Renal cortical epithelial cell (primary cell): ENCODE data around the gene FAR2. TPM values are rescaled to one million over a fixed set of nuclear protein-coding genes. Genes with fewer than 3 reads are reported as not detected.
"Not testable (repeated sequence)": the region's sequence is repeated elsewhere in the genome, so short reads cannot be mapped to it uniquely, and the experiment has no call there.

Experiments
- DNase-seq: peaks from one replicate; pipeline ENCODE4 v3.0.0-alpha.2; 2011; ENCODE audit warnings: low read depth
- total RNA-seq: library from RNA; depleted of rRNA; stranded (reverse); fragments of >200 nt; gene quantifications from 2 replicates; pipeline ENCODE4 v1.2.3, GENCODE V29; 2014

The FAR2 gene
- total RNA-seq, 1 donor from 2014 or later = 1.6 TPM

DNA sequence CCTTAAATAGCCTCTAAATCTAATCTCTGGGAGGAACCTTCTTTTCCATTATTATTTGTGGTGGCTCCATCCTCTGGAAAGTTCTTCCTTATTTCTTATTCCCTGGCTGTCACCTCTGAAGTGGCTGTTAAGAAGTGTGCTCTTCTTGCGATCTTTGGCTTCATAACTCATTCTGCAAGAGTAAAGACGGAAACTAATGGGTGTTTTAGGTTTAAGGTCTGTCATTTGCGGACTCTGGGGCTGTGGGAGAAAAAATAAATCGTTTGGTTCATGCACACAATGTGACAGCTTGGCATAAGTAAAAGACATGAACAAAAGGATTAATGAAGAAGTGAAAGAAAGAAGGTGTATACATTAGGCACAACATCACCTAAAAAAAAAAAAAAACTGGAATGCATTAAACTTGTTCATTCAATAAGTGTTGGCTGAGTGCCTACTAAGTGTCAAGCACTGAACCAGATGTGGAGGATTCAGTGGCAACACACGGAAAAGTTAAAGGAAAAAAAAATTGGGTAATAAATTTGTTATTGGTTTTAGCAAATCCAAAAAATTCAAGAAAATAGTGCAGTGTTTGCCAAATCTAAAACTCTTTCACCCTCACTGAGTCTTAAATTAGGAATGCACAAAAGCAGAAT, 132.4 kb downstream of the FAR2 start:
- no peak for DNase-seq

GRCh38 chr12:29282031-29282816, 133.1 kb downstream of the FAR2 start:
- no peak for DNase-seq

- DNase-seq = no peak
Measured at GRCh38 chr12:29283969-29284700, 135.1 kb downstream of the FAR2 start.

- DNase-seq = no peak
Measured at GRCh38 chr12:29286081-29286790, 137.2 kb downstream of the FAR2 start.

GRCh38 chr12:29287622-29288021, 138.5 kb downstream of the FAR2 start:
- DNase-seq = no peak

GRCh38 chr12:29288031-29288430, 139.0 kb downstream of the FAR2 start:
- DNase-seq = no peak

GRCh38 chr12:29290475-29290874, 141.4 kb downstream of the FAR2 start:
- DNase-seq = not testable (repeated sequence)

- DNase-seq = peak; percentile 78
Measured at GRCh38 chr12:29291226-29291625, 142.1 kb downstream of the FAR2 start.

- DNase-seq = no peak
Measured at GRCh38 chr12:29299633-29300032, 150.6 kb downstream of the FAR2 start.

GRCh38 chr12:29301114-29301513, 152.0 kb downstream of the FAR2 start:
- DNase-seq = no peak

DNA sequence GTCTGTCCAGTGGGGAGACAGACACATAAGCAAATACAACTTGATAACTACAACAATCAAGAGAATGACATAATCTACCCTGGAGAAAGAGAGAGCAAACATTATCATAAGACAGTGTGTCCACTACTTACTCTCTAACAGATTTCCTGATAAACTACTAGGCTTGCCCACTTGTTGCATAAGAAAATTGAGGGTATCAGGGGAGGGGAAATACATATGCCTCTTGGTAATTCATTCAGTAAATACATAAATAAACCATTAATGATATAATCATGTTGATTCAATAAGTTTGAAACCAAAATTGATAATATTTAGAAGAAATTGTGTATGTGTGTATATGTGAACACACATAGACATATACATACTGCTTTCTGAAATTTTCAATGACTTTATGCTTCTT, 155.3 kb downstream of the FAR2 start:
- no peak for DNase-seq

DNA sequence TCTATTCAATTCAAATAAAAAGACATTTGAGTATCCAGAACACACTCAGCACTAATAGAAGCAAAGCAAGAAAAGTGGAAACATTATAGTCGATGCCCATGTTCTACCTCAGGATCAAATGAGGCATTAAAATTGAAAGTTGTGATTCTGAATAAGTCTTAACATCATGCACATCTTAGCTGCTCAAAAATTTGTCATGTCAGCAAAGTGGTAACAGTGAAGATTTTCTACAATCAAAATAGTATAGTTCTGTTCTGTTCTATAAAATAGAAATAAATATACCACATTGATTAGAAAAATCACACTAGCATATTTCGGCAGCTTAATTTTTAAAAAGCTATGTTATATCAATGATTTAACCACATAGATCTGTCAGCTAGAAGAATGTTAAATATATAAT, 157.2 kb downstream of the FAR2 start:
- no peak for DNase-seq

DNA sequence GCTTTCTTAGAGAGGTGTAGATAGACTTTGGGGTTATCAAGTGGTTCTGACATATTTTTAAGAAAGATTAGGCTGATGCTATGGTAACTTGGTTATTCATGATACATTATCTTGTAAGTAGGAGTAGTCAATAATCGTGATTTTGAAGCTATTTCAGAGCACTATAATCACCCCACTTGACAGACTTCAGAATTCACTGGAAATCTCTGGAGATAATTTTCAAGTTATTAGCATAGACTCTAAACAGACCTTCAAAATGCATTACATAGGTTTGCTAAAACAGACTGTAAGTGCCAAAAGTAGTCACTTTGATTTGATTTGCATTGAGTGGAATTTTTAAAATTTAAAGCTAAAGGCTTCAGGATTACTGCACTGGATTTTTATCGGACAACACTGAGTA, 157.6 kb downstream of the FAR2 start:
- no peak for DNase-seq

- peak; percentile 42 for DNase-seq
Measured at GRCh38 chr12:29309320-29309902, 160.3 kb downstream of the FAR2 start.

- no peak for DNase-seq
Measured at GRCh38 chr12:29310899-29311298, 161.8 kb downstream of the FAR2 start.

- no peak for DNase-seq
Measured at GRCh38 chr12:29314416-29314815, 165.3 kb downstream of the FAR2 start.

DNA sequence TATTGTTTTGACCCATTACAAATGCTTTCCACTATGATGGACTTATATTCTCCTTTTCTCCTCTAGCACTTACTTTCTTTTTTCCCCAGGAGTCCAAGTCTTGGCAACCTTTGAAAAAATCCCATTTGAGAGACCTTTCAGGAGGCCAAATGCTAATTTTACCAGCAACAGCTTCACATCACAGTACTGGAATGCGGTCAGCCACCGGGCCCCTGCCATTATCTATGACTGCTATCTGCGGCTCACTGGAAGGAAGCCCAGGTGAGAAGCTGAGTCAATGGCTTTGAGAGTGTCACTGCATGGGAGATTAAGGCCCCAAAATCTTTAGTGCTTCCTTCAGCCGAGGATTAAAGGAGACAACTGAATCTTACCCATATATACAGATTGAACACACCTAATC, 167.7 kb downstream of the FAR2 start:
- DNase-seq = peak; percentile 14

DNA sequence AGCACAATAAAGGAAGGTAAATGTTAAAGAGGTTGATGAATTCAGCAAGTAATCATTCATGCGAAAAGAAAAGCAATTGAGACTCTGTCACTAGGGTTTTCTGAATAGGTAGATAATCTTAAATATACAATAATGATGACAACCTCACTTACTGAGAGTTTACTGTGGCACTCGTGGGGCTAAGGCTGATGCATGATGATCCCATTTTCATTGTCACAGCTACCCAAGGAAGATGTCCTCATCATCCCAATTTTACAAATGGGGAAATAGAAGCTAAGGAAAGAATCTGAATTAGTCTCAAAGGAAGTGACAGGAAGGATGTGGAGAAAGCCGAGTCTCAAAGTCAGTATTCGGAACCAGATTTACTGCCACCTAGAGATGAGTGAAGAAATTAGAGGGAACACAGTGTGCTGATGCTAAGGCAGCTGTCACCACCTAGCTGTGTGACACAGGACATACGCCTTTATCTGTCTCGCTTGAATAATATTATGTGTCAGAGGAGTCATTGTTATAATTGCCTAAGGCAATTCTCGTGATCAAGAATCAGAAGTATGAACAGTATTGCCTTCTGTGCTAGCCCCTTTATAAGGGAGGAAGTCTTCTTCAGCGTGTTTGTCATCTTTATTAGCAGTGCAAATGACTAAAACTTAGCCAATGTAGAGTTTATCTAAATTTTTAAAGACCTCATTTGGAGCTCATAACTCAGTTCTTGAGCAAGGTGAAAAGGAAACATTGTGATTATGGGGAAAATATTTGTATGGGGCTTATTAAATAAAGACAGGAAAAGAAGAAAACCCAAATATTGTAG, 168.7 kb downstream of the FAR2 start:
- DNase-seq = peak; percentile 72

DNA sequence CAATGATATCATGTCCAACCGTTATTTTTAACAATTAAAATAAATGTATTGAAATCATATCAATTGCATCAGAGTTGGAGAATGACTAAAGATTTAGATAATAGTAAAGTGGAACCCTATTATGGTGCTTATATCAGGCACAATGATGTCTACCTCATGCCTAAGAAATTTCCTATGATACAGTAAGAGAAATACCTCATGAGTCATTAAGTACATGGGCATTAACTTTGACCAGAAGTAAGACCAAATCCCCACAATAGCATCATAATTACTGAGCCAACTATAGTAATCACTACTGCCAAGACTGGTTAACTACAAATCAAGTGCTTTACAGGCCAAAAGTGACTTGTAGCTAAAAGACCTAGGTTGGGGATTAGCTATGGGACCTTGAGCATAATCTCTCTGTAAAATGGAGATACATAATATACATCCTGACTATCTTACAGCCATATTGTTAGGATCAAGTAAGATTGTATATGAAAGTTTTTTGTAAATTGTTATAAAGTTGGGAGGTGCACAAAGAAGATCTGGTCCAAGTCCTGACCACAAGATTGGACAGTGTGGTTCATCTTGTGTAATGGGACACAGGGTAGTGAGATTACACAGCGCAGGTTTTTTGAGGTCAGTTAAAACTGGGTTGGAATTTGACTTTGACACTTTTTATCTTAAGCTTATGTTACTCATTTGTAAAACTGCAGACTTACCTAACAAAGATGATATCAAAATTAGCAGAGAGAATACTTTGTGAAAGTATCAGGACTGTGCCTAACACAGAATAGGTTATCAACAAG, 171.4 kb downstream of the FAR2 start:
- peak; percentile 83 for DNase-seq

DNA sequence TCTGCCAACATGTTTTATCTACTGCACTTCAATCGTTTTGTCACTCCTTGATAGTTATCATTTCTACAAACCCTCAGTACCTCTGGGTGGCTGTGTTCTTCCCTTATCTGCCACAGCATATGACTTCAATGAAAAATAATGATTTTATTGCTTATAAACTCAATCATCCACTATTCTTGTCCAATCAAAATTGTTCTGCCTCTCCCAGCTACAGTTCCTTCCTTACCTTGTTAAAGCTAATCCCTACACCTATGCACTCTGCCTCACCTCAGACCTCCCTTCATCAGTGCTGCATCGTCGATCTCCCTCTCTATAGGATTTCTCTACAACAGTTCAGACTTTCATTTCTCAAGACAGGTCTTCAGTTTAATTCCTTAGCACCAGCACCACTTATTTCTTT, 173.1 kb downstream of the FAR2 start:
- DNase-seq = no peak
